H9 (cell line): ENCODE results near the gene WWC1. TPM values are rescaled to one million over a fixed set of nuclear protein-coding genes. Genes with fewer than 3 reads are reported as not detected.

Source experiments
- DNase-seq: peaks from one replicate; pipeline ENCODE4 v3.0.0-alpha.2; 2017
- H2AFZ ChIP-seq: one replicate; pipeline ENCODE4 v1.6.1; 2013; ENCODE audit warnings: mild to moderate bottlenecking, low read length, control low read depth, moderate library complexity
- H2AK5ac ChIP-seq: 2 replicates; pipeline ENCODE4 v1.6.1; 2013; ENCODE audit warnings: low read length, control low read depth, mixed read lengths; ENCODE audit not compliant: insufficient read length
- H2BK120ac ChIP-seq: one replicate; pipeline ENCODE4 v1.6.1; 2013; ENCODE audit warnings: low read depth, mild to moderate bottlenecking, low read length, control low read depth, inconsistent platforms; ENCODE audit not compliant: poor library complexity, severe bottlenecking
- H2BK12ac ChIP-seq: 2 replicates; pipeline ENCODE4 v1.6.1; 2013; ENCODE audit warnings: low read length, control low read depth, mixed read lengths, low read depth; ENCODE audit not compliant: insufficient read length
- H2BK15ac ChIP-seq: 2 replicates; pipeline ENCODE4 v1.6.1; 2013; ENCODE audit warnings: low read depth, low read length, control low read depth
- H2BK20ac ChIP-seq: one replicate; pipeline ENCODE4 v1.6.1; 2013; ENCODE audit warnings: low read depth, mild to moderate bottlenecking, low read length, control low read depth, inconsistent platforms; ENCODE audit not compliant: poor library complexity, severe bottlenecking
- H2BK5ac ChIP-seq: 2 replicates; pipeline ENCODE4 v1.6.1; 2013; ENCODE audit warnings: low read length, control low read depth, mixed read lengths; ENCODE audit not compliant: insufficient read length
- H3K14ac ChIP-seq: 2 replicates; pipeline ENCODE4 v1.6.1; 2013; ENCODE audit warnings: low read length, control low read depth; ENCODE audit not compliant: insufficient read depth
- H3K18ac ChIP-seq: 2 replicates; pipeline ENCODE4 v1.6.1; 2013; ENCODE audit warnings: low read depth, mild to moderate bottlenecking, mixed read lengths, low read length, control low read depth; ENCODE audit not compliant: insufficient read length
- H3K23ac ChIP-seq: 2 replicates; pipeline ENCODE4 v1.6.1; 2013; ENCODE audit warnings: low read length, control low read depth, mixed read lengths, low read depth; ENCODE audit not compliant: insufficient read length
- H3K23me2 ChIP-seq: 2 replicates; pipeline ENCODE4 v1.6.1; 2013; ENCODE audit warnings: low read depth, mild to moderate bottlenecking, mixed read lengths, low read length, control low read depth; ENCODE audit not compliant: insufficient read length, poor library complexity, severe bottlenecking
- H3K27ac ChIP-seq: 2 replicates; pipeline ENCODE4 v1.5.1; 2013; ENCODE audit warnings: low read length, control low read depth, mixed read lengths, low read depth; ENCODE audit not compliant: insufficient read length
- H3K27me3 ChIP-seq: 2 replicates; pipeline ENCODE4 v1.6.1; 2013; ENCODE audit warnings: low read length, control low read depth, inconsistent platforms; ENCODE audit not compliant: insufficient read depth
- H3K4ac ChIP-seq: 2 replicates; pipeline ENCODE4 v1.6.1; 2013; ENCODE audit warnings: low read depth, mild to moderate bottlenecking, control low read depth, inconsistent platforms, low read length, moderate library complexity
- H3K4me1 ChIP-seq: 2 replicates; pipeline ENCODE4 v1.6.1; 2013; ENCODE audit warnings: low read length, control low read depth, inconsistent platforms; ENCODE audit not compliant: insufficient read depth
- H3K4me2 ChIP-seq: 2 replicates; pipeline ENCODE4 v1.6.1; 2013; ENCODE audit warnings: low read length, control low read depth, mixed read lengths; ENCODE audit not compliant: insufficient read length, insufficient read depth
- H3K56ac ChIP-seq: 2 replicates; pipeline ENCODE4 v1.6.1; 2013; ENCODE audit warnings: low read depth, mild to moderate bottlenecking, mixed read lengths, low read length, control low read depth; ENCODE audit not compliant: insufficient read length
- H3K79me1 ChIP-seq: 2 replicates; pipeline ENCODE4 v1.6.1; 2013; ENCODE audit warnings: low read depth, mild to moderate bottlenecking, moderate library complexity, low read length, control low read depth, inconsistent platforms; ENCODE audit not compliant: insufficient read depth, poor library complexity, severe bottlenecking
- H3K79me2 ChIP-seq: 2 replicates; pipeline ENCODE4 v1.6.1; 2013; ENCODE audit warnings: low read length, control low read depth, inconsistent platforms; ENCODE audit not compliant: insufficient read depth
- H3K9ac ChIP-seq: 2 replicates; pipeline ENCODE4 v1.6.1; 2013; ENCODE audit warnings: low read length, control low read depth, mixed read lengths; ENCODE audit not compliant: insufficient read length; ENCODE audit errors: extremely low read depth
- H3K9me3 ChIP-seq: one replicate; pipeline ENCODE4 v1.6.1; 2013; ENCODE audit warnings: low read depth, low read length, inconsistent platforms; ENCODE audit not compliant: control insufficient read depth
- H3T11ph ChIP-seq: one replicate; pipeline ENCODE4 v1.6.1; 2013; ENCODE audit warnings: mild to moderate bottlenecking, low read length, control low read depth, inconsistent platforms
- H4K20me1 ChIP-seq: one replicate; pipeline ENCODE4 v1.6.1; 2013; ENCODE audit not compliant: control insufficient read depth, insufficient read length, insufficient read depth
- H4K5ac ChIP-seq: 2 replicates; pipeline ENCODE4 v1.6.1; 2013; ENCODE audit warnings: low read depth, mild to moderate bottlenecking, mixed read lengths, low read length, control low read depth; ENCODE audit not compliant: insufficient read length
- H4K8ac ChIP-seq: replicated peaks from 2 replicates; pipeline ENCODE4 v1.6.1; 2013; ENCODE audit warnings: low read length, control low read depth, mixed read lengths, low read depth; ENCODE audit not compliant: insufficient read length
- H4K91ac ChIP-seq: 2 replicates; pipeline ENCODE4 v1.6.1; 2013; ENCODE audit warnings: low read depth, mild to moderate bottlenecking, moderate library complexity, mixed read lengths, low read length, control low read depth; ENCODE audit not compliant: insufficient read length
- H3K27ac Mint-ChIP-seq, 3 experiments: 2 replicates in 2 of 3; 3 replicates in 1 of 3; pipeline ENCODE4 v1.8.0; 2020 to 2021; ENCODE audit warnings: mixed read lengths in 3 of 3, mild to moderate bottlenecking in 1 of 3, moderate library complexity in 1 of 3
- H3K27me3 Mint-ChIP-seq: 2 replicates; pipeline ENCODE4 v1.8.0; 2021; ENCODE audit warnings: low read depth, mild to moderate bottlenecking, moderate library complexity, mixed read lengths
- H3K36me3 Mint-ChIP-seq, 3 experiments: 2 replicates in 2 of 3; 3 replicates in 1 of 3; pipeline ENCODE4 v1.8.0; 2020 to 2021; ENCODE audit warnings: low read depth in 3 of 3, mixed read lengths in 3 of 3; ENCODE audit not compliant: insufficient read depth in 1 of 3
- H3K4me1 Mint-ChIP-seq, 2 experiments: 2 replicates each; pipeline ENCODE4 v1.8.0; 2020; ENCODE audit warnings: mixed read lengths in 2 of 2
- H3K4me3 Mint-ChIP-seq, 2 experiments: 2 replicates in 1 of 2; 3 replicates in 1 of 2; pipeline ENCODE4 v1.8.0; 2020 to 2021; ENCODE audit warnings: mild to moderate bottlenecking in 2 of 2, mixed read lengths in 2 of 2, moderate library complexity in 1 of 2
- H3K9me3 Mint-ChIP-seq, 2 experiments: 2 replicates in 1 of 2; 3 replicates in 1 of 2; pipeline ENCODE4 v1.8.0; 2020; ENCODE audit warnings: mild to moderate bottlenecking in 2 of 2, mixed read lengths in 2 of 2, moderate library complexity in 1 of 2
- WGBS: extraction: QIAGEN DNeasy Blood & Tissue Kit; methylation state at CpG from one replicate; pipeline ENCODE4 v1.1.7; 2013; ENCODE audit warnings: missing lambda C conversion rate, low lambda C conversion rate, mixed read lengths; ENCODE audit not compliant: insufficient read length; ENCODE audit errors: extremely low coverage; 5-methylcytosine and 5-hydroxymethylcytosine counted together
- total RNA-seq: library from RNA; stranded (reverse); gene quantifications from 2 replicates; pipeline ENCODE4 v1.2.1, GENCODE V29; 2021
- TF ChIP-seq, protein P1 (sequence below): fragments of 200-600 bp; sonication (generic); conservative IDR thresholded peaks from 3 replicates; pipeline ENCODE4 v1.8.0; 2021; ENCODE audit warnings: antibody characterized with exemption, mild to moderate bottlenecking

Gene WWC1
- total RNA-seq, 1 experiment from 2014 or later = 28.2 TPM

DNA sequence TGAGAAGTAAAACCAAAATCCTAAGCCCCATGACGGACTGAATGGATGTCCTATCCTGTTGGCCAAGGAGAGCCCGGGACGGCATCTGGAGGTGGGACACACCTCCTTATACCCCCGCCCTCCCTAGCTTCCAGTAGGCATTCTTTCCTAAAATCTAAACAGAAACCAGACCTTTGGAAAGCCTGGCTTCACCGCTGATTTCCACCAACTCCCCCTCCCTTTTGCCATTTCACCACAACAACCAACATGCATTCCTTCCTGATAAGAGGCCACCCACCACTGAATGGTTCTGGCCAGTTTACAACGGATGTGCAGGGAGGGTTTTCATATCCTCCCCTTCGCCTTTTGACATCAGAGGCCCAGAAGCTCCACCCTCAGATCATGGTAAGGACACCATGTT, 185.6 kb downstream of the WWC1 start:
- Histone ChIP-seq H2BK20ac (no peak overlapping the region), H3K79me1 (no peaks in the 10 kb centered on the region), H4K5ac (no peak overlapping the region), H3K23me2 (no peaks in the 10 kb centered on the region), H3K9ac (no peak overlapping the region), H3K23ac (no peak overlapping the region), H3K14ac (no peak overlapping the region), H3K18ac (no peak overlapping the region), H2AFZ (no peak overlapping the region), H2BK120ac (no peak overlapping the region), H4K20me1 (no peaks in the 10 kb centered on the region), H3K27ac (no peak overlapping the region), H2BK15ac (no peak overlapping the region), H4K91ac (no peak overlapping the region), H3K27me3 (no peaks in the 10 kb centered on the region), H3K9me3 (no peaks in the 10 kb centered on the region), H3K4me2 (no peak overlapping the region), H2AK5ac (no peak overlapping the region), H3K56ac (no peak overlapping the region), H2BK12ac (no peak overlapping the region), H3T11ph (no peak overlapping the region), H3K4me1 (no peaks in the 10 kb centered on the region), H3K4ac (no peak overlapping the region), H2BK5ac (no peak overlapping the region), H4K8ac (no peak overlapping the region), H3K79me2 (no peaks in the 10 kb centered on the region)
- no peak for DNase-seq
- Mint-ChIP-seq H3K4me1 (peaks cover 0 to 5% of the 10 kb centered on the region in 2 experiments; a peak in 2 of 4 replicates), H3K4me3 (no peak overlapping the region), H3K9me3 (no peaks in the 10 kb centered on the region), H3K27me3 (peaks cover 2% of the 10 kb centered on the region), H3K36me3 (peaks cover 0 to 2% (median 0%) of the 10 kb centered on the region in 3 experiments; a peak in 2 of 7 replicates), H3K27ac (no peak overlapping the region)
- no CpG with 5 or more reads among the region's 7 CpGs for WGBS
- TF ChIP-seq, protein P1, sequence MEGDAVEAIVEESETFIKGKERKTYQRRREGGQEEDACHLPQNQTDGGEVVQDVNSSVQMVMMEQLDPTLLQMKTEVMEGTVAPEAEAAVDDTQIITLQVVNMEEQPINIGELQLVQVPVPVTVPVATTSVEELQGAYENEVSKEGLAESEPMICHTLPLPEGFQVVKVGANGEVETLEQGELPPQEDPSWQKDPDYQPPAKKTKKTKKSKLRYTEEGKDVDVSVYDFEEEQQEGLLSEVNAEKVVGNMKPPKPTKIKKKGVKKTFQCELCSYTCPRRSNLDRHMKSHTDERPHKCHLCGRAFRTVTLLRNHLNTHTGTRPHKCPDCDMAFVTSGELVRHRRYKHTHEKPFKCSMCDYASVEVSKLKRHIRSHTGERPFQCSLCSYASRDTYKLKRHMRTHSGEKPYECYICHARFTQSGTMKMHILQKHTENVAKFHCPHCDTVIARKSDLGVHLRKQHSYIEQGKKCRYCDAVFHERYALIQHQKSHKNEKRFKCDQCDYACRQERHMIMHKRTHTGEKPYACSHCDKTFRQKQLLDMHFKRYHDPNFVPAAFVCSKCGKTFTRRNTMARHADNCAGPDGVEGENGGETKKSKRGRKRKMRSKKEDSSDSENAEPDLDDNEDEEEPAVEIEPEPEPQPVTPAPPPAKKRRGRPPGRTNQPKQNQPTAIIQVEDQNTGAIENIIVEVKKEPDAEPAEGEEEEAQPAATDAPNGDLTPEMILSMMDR = no peak
